Progenitor cell of endocrine pancreas (in vitro differentiated cells): ENCODE measurements around the gene SLX4IP. TPM values are rescaled to one million over a fixed set of nuclear protein-coding genes. Genes with fewer than 3 reads are reported as not detected.

Experiments used
- DNase-seq: peaks from one replicate; pipeline ENCODE4 v3.0.0; 2021; ENCODE audit warnings: low spot score; ENCODE audit not compliant: unreplicated experiment
- H3K27ac Mint-ChIP-seq: 2 replicates; pipeline ENCODE4 v1.8.0; 2021; ENCODE audit warnings: mild to moderate bottlenecking, moderate library complexity, mixed read lengths
- H3K27me3 Mint-ChIP-seq: 2 replicates; pipeline ENCODE4 v1.8.0; 2021; ENCODE audit warnings: mixed read lengths
- H3K36me3 Mint-ChIP-seq: 2 replicates; pipeline ENCODE4 v1.8.0; 2022; ENCODE audit warnings: mixed read lengths; ENCODE audit not compliant: insufficient read depth
- H3K4me1 Mint-ChIP-seq: 2 replicates; pipeline ENCODE4 v1.8.0; 2021; ENCODE audit warnings: low read depth, mixed read lengths
- H3K4me3 Mint-ChIP-seq: 2 replicates; pipeline ENCODE4 v1.8.0; 2021; ENCODE audit warnings: low read depth, mild to moderate bottlenecking, moderate library complexity, mixed read lengths
- H3K9me3 Mint-ChIP-seq: 2 replicates; pipeline ENCODE4 v1.8.0; 2021; ENCODE audit warnings: low read depth, mixed read lengths
- CTCF ChIP-seq: fragments of 200-600 bp; sonication (generic); IDR thresholded peaks from one replicate; pipeline ENCODE4 v1.5.0; 2021; ENCODE audit warnings: antibody characterized with exemption, mild to moderate bottlenecking; ENCODE audit not compliant: unreplicated experiment
- total RNA-seq: library from RNA; stranded (reverse); gene quantifications from 2 replicates; pipeline ENCODE4 v1.2.1, GENCODE V29; 2021

Gene SLX4IP
- total RNA-seq, 1 donor from 2014 or later, result 12.0 TPM

GRCh38 chr20:10489853-10490252 lies 54.7 kb downstream of the SLX4IP start:
- DNase-seq, result no peak
- Mint-ChIP-seq H3K4me1 (peaks cover 8% of the 10 kb centered on the region), H3K27me3 (no peaks in the 10 kb centered on the region), H3K4me3 (no peak overlapping the region), H3K36me3 (no peaks in the 10 kb centered on the region), H3K9me3 (no peaks in the 10 kb centered on the region), H3K27ac (no peak overlapping the region)
- TF ChIP-seq CTCF, result no peak

GRCh38 chr20:10490257-10490656 lies 55.2 kb downstream of the SLX4IP start:
- no peak for TF ChIP-seq CTCF
- no peaks in the 10 kb centered on the region for H3K27me3 Mint-ChIP-seq
- peaks cover 8% of the 10 kb centered on the region for H3K4me1 Mint-ChIP-seq
- no peak for DNase-seq
- no peaks in the 10 kb centered on the region for H3K9me3 Mint-ChIP-seq
- H3K36me3 Mint-ChIP-seq, result no peaks in the 10 kb centered on the region
- no peak overlapping the region for H3K4me3 Mint-ChIP-seq
- H3K27ac Mint-ChIP-seq, result no peak overlapping the region

GRCh38 chr20:10490706-10491105 lies 55.6 kb downstream of the SLX4IP start:
- no peak for TF ChIP-seq CTCF
- H3K36me3 Mint-ChIP-seq, result no peaks in the 10 kb centered on the region
- H3K4me1 Mint-ChIP-seq, result peaks cover 8% of the 10 kb centered on the region
- no peaks in the 10 kb centered on the region for H3K27me3 Mint-ChIP-seq
- no peaks in the 10 kb centered on the region for H3K9me3 Mint-ChIP-seq
- no peak overlapping the region for H3K27ac Mint-ChIP-seq
- DNase-seq, result no peak
- H3K4me3 Mint-ChIP-seq, result no peak overlapping the region

- no peaks in the 10 kb centered on the region for H3K27me3 Mint-ChIP-seq
- TF ChIP-seq CTCF, result no peak
These were observed 57.0 kb downstream of the SLX4IP start for GRCh38 chr20:10492065-10492464.

GRCh38 chr20:10492844-10493243 lies 57.7 kb downstream of the SLX4IP start:
- no peaks in the 10 kb centered on the region for H3K27me3 Mint-ChIP-seq
- no peak overlapping the region for H3K4me3 Mint-ChIP-seq
- H3K9me3 Mint-ChIP-seq, result no peaks in the 10 kb centered on the region
- no peaks in the 10 kb centered on the region for H3K36me3 Mint-ChIP-seq
- no peak for TF ChIP-seq CTCF
- no peak for DNase-seq
- peaks cover 5% of the 10 kb centered on the region for H3K4me1 Mint-ChIP-seq
- H3K27ac Mint-ChIP-seq, result no peak overlapping the region

More at GRCh38 chr20:10492065-10492464, 57.0 kb downstream of the SLX4IP start:
- H3K4me1 Mint-ChIP-seq, result peaks cover 5% of the 10 kb centered on the region
- no peak for DNase-seq
- H3K27ac Mint-ChIP-seq, result no peak overlapping the region
- no peaks in the 10 kb centered on the region for H3K36me3 Mint-ChIP-seq
- H3K9me3 Mint-ChIP-seq, result no peaks in the 10 kb centered on the region
- no peak overlapping the region for H3K4me3 Mint-ChIP-seq
